H1 (cell line): ENCODE data around the gene KLK10. TPM values are rescaled to one million over a fixed set of nuclear protein-coding genes. Genes with fewer than 3 reads are reported as not detected.

ENCODE experiments used
- ASH2L ChIP-seq: fragments of 200-600, 300-600 bp; sonication (generic); IDR thresholded peaks from one replicate; pipeline ENCODE4 v1.7.1; 2017; ENCODE audit warnings: low read length
- CTBP2 ChIP-seq: IDR thresholded peaks from 2 replicates; pipeline ENCODE4 v1.7.0; 2011; ENCODE audit warnings: borderline replicate concordance, mild to moderate bottlenecking, moderate library complexity, mixed read lengths, low read length; ENCODE audit not compliant: insufficient read depth, insufficient read length
- EP300 ChIP-seq, 2 experiments: IDR thresholded peaks; 1 replicate in 1 of 2; 2 replicates in 1 of 2; pipeline ENCODE4 v1.6.1; 2011 to 2012; ENCODE audit warnings: low read depth in 2 of 2, low read length in 2 of 2, mild to moderate bottlenecking in 2 of 2, borderline replicate concordance in 1 of 2, inconsistent platforms in 1 of 2, moderate library complexity in 1 of 2
- KDM1A ChIP-seq: fragments of 200-600, 300-600 bp; sonication (generic); IDR thresholded peaks from 2 replicates; pipeline ENCODE4 v1.7.1; 2016; ENCODE audit warnings: mild to moderate bottlenecking, low read length, borderline replicate concordance
- SIN3A ChIP-seq, 2 experiments: IDR thresholded peaks in 1 of 2; conservative IDR thresholded peaks in 1 of 2; 2 replicates each; pipeline ENCODE4 v1.6.1; 2011 to 2012; ENCODE audit warnings: low read length in 2 of 2, improper control_type of control experiment in 1 of 2, low read depth in 1 of 2, mild to moderate bottlenecking in 1 of 2
- YY1 ChIP-seq: IDR thresholded peaks from 2 replicates; pipeline ENCODE4 v1.6.1; 2011; ENCODE audit warnings: low read depth, mild to moderate bottlenecking, low read length
- polyA plus RNA-seq, 7 experiments: library from polyadenylated mRNA; depleted of rRNA in 3 of 7; stranded (reverse) in 5 of 7; unstranded in 2 of 7; fragments of >200 nt in 5 of 7; fragments of 200-250 nt in 2 of 7; gene quantifications; 1 replicate in 5 of 7; 2 replicates in 1 of 7; 4 replicates in 1 of 7; pipeline versions ENCODE4 v1.2.1 to v1.2.3, GENCODE V29; 2011 to 2013; ENCODE audit warnings: missing spikeins in 2 of 7, mixed read lengths in 2 of 7
- total RNA-seq: library from RNA; stranded (reverse); fragmentation: NEBNext Ultra II Directional; extraction: Animal tissue kit (Norgen Biotek cat#: 25700); gene quantifications from 2 replicates; pipeline ENCODE4 v1.2.1, GENCODE V29; 2021
- TF ChIP-seq, protein P1 (sequence below): fragments of 300-600 bp; sonication (generic); IDR thresholded peaks from 2 replicates; pipeline ENCODE4 v1.7.1; 2012; ENCODE audit warnings: low read length, moderate library complexity, mild to moderate bottlenecking, inconsistent platforms; ENCODE audit not compliant: insufficient replicate concordance
- TF ChIP-seq, protein P2 (sequence below): IDR thresholded peaks from 2 replicates; pipeline ENCODE4 v1.6.1; 2011; ENCODE audit warnings: low read length, improper control_type of control experiment

KLK10 gene
- total and polyA plus RNA-seq, 2 of the 8 experiments (the other 6 are each of a cell fraction or from before 2014, with no cell fraction given): 4.8 to 9.7 TPM

DNA sequence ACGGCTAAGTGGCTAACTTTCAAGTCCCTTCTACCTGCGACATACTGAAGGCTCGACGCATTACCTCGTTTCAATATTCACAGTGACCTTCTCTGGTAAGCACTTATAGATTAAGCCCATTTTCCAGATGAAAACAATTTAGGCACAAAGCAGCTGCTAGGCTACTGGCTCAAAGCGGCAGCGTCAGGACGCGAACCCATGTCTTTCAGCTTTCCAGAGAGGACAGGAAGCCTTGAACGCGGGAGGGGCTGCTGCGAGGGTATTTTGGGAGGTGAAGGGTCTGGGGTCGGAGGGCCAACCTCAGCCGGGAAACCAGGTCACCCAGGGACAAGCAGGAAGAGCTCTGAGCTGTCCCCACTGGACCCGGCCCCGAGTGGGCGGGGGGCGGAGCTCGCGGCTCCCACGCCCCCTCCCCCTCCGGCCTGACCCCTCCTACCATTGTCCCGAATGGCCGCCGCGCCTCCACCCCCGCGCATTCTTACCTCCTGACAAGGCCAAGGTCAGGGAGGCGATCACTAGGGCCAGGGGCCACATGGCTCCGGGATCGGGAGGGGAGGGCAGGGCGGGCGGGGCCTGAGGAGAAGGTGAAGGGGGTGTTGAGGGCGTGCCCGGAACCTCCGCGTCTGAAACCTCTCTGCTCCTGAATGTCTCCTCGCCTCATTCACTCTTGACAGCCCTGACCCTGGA is 45.2 kb upstream of the KLK10 start, which contains the start of gene KLK13 (continued):
- TF ChIP-seq SIN3A (conservative IDR thresholded peaks at IDR 0.05 in 1 of 2, IDR thresholded peaks at IDR 0.05 in 1 of 2; ENCODE audit: low read depth in 1 of 2, low read length in 2 of 2) (no peak), KDM1A (peak; percentile 77; the same call in 1 of the 2 replicates), ASH2L (no peak), YY1 (no peak), EP300 (IDR thresholded peaks at IDR 0.05; ENCODE audit: borderline replicate concordance in 1 of 2, low read depth in 2 of 2, low read length in 2 of 2) (no peak), CTBP2 (no peak)
- TF ChIP-seq, protein P1, sequence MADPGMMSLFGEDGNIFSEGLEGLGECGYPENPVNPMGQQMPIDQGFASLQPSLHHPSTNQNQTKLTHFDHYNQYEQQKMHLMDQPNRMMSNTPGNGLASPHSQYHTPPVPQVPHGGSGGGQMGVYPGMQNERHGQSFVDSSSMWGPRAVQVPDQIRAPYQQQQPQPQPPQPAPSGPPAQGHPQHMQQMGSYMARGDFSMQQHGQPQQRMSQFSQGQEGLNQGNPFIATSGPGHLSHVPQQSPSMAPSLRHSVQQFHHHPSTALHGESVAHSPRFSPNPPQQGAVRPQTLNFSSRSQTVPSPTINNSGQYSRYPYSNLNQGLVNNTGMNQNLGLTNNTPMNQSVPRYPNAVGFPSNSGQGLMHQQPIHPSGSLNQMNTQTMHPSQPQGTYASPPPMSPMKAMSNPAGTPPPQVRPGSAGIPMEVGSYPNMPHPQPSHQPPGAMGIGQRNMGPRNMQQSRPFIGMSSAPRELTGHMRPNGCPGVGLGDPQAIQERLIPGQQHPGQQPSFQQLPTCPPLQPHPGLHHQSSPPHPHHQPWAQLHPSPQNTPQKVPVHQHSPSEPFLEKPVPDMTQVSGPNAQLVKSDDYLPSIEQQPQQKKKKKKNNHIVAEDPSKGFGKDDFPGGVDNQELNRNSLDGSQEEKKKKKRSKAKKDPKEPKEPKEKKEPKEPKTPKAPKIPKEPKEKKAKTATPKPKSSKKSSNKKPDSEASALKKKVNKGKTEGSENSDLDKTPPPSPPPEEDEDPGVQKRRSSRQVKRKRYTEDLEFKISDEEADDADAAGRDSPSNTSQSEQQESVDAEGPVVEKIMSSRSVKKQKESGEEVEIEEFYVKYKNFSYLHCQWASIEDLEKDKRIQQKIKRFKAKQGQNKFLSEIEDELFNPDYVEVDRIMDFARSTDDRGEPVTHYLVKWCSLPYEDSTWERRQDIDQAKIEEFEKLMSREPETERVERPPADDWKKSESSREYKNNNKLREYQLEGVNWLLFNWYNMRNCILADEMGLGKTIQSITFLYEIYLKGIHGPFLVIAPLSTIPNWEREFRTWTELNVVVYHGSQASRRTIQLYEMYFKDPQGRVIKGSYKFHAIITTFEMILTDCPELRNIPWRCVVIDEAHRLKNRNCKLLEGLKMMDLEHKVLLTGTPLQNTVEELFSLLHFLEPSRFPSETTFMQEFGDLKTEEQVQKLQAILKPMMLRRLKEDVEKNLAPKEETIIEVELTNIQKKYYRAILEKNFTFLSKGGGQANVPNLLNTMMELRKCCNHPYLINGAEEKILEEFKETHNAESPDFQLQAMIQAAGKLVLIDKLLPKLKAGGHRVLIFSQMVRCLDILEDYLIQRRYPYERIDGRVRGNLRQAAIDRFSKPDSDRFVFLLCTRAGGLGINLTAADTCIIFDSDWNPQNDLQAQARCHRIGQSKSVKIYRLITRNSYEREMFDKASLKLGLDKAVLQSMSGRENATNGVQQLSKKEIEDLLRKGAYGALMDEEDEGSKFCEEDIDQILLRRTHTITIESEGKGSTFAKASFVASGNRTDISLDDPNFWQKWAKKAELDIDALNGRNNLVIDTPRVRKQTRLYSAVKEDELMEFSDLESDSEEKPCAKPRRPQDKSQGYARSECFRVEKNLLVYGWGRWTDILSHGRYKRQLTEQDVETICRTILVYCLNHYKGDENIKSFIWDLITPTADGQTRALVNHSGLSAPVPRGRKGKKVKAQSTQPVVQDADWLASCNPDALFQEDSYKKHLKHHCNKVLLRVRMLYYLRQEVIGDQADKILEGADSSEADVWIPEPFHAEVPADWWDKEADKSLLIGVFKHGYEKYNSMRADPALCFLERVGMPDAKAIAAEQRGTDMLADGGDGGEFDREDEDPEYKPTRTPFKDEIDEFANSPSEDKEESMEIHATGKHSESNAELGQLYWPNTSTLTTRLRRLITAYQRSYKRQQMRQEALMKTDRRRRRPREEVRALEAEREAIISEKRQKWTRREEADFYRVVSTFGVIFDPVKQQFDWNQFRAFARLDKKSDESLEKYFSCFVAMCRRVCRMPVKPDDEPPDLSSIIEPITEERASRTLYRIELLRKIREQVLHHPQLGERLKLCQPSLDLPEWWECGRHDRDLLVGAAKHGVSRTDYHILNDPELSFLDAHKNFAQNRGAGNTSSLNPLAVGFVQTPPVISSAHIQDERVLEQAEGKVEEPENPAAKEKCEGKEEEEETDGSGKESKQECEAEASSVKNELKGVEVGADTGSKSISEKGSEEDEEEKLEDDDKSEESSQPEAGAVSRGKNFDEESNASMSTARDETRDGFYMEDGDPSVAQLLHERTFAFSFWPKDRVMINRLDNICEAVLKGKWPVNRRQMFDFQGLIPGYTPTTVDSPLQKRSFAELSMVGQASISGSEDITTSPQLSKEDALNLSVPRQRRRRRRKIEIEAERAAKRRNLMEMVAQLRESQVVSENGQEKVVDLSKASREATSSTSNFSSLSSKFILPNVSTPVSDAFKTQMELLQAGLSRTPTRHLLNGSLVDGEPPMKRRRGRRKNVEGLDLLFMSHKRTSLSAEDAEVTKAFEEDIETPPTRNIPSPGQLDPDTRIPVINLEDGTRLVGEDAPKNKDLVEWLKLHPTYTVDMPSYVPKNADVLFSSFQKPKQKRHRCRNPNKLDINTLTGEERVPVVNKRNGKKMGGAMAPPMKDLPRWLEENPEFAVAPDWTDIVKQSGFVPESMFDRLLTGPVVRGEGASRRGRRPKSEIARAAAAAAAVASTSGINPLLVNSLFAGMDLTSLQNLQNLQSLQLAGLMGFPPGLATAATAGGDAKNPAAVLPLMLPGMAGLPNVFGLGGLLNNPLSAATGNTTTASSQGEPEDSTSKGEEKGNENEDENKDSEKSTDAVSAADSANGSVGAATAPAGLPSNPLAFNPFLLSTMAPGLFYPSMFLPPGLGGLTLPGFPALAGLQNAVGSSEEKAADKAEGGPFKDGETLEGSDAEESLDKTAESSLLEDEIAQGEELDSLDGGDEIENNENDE: no peak
- TF ChIP-seq, protein P2, sequence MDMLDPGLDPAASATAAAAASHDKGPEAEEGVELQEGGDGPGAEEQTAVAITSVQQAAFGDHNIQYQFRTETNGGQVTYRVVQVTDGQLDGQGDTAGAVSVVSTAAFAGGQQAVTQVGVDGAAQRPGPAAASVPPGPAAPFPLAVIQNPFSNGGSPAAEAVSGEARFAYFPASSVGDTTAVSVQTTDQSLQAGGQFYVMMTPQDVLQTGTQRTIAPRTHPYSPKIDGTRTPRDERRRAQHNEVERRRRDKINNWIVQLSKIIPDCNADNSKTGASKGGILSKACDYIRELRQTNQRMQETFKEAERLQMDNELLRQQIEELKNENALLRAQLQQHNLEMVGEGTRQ: no peak
